ENCODE measurements around the gene ZNF831.

ZNF831 gene

GRCh38 chr20:59163631-59164530 is at the start of gene ZNF831:
Gene ZNF831, plus strand, starts transcription at chr20:59163821. Its CDS starts 27,199 bp downstream, at chr20:59191020.
- DNase-seq (ENCODE audit: low read depth): no peak

- DNase-seq (ENCODE audit: low read depth): no peak
These were observed 46.1 kb upstream of the ZNF831 start for GRCh38 chr20:59117526-59117925.

- DNase-seq (ENCODE audit: low read depth): no peak
These were observed 44.8 kb upstream of the ZNF831 start for GRCh38 chr20:59118855-59119254.

- no peak for DNase-seq (ENCODE audit: low read depth)
These were observed 43.1 kb upstream of the ZNF831 start for GRCh38 chr20:59120491-59120890.

GRCh38 chr20:59120919-59121318 is 42.7 kb upstream of the ZNF831 start:
- DNase-seq (ENCODE audit: low read depth): no peak

GRCh38 chr20:59121714-59122565 is 41.7 kb upstream of the ZNF831 start:
- no peak for DNase-seq (ENCODE audit: low read depth)

GRCh38 chr20:59122566-59122919 is 41.1 kb upstream of the ZNF831 start:
- DNase-seq (ENCODE audit: low read depth): no peak

GRCh38 chr20:59123011-59123677 is 40.5 kb upstream of the ZNF831 start:
- DNase-seq (ENCODE audit: low read depth): no peak

GRCh38 chr20:59123678-59124255 is 39.9 kb upstream of the ZNF831 start:
- DNase-seq (ENCODE audit: low read depth): no peak

GRCh38 chr20:59124296-59125029 is 39.2 kb upstream of the ZNF831 start:
- DNase-seq (ENCODE audit: low read depth): no peak

- no peak for DNase-seq (ENCODE audit: low read depth)
These were observed 38.3 kb upstream of the ZNF831 start for GRCh38 chr20:59125332-59125731.

GRCh38 chr20:59125836-59126235 is 37.8 kb upstream of the ZNF831 start:
- DNase-seq (ENCODE audit: low read depth): no peak

- DNase-seq (ENCODE audit: low read depth): no peak
These were observed 35.8 kb upstream of the ZNF831 start for GRCh38 chr20:59127839-59128238.

- DNase-seq (ENCODE audit: low read depth): no peak
These were observed 31.9 kb upstream of the ZNF831 start for GRCh38 chr20:59131551-59132285.

GRCh38 chr20:59134182-59134581 is 29.4 kb upstream of the ZNF831 start:
- DNase-seq (ENCODE audit: low read depth): no peak

- no peak for DNase-seq (ENCODE audit: low read depth)
These were observed 28.5 kb upstream of the ZNF831 start for GRCh38 chr20:59135093-59135492.

GRCh38 chr20:59136027-59136426 is 27.6 kb upstream of the ZNF831 start:
- no peak for DNase-seq (ENCODE audit: low read depth)

GRCh38 chr20:59137532-59137931 is 26.1 kb upstream of the ZNF831 start:
- no peak for DNase-seq (ENCODE audit: low read depth)

- DNase-seq (ENCODE audit: low read depth): no peak
These were observed 25.4 kb upstream of the ZNF831 start for GRCh38 chr20:59138114-59138748.

GRCh38 chr20:59139998-59140397 is 23.6 kb upstream of the ZNF831 start:
- DNase-seq (ENCODE audit: low read depth): no peak

All from ELR (cell line).